Activated CD8-positive, alpha-beta memory T cell treated with anti-CD3 and anti-CD28 coated beads for 24 hours (primary cell): Measurements from ENCODE around the gene SLC30A5.
"Not testable (repeated sequence)": the region's sequence is repeated elsewhere in the genome, so short reads cannot be mapped to it uniquely, and the experiment has no call there.

Experiments
- DNase-seq: peaks from one replicate; pipeline ENCODE4 v3.0.0-alpha.2; 2020

SLC30A5 gene

GRCh38 chr5:69105996-69106906 lies 12.4 kb downstream of the SLC30A5 start:
- DNase-seq = no peak

- DNase-seq = not testable (repeated sequence)
Measured at GRCh38 chr5:69108367-69108766, 14.6 kb downstream of the SLC30A5 start.

GRCh38 chr5:69113851-69114250 lies 20.0 kb downstream of the SLC30A5 start:
- DNase-seq = no peak

GRCh38 chr5:69115526-69115925 lies 21.7 kb downstream of the SLC30A5 start:
- DNase-seq = no peak

DNA sequence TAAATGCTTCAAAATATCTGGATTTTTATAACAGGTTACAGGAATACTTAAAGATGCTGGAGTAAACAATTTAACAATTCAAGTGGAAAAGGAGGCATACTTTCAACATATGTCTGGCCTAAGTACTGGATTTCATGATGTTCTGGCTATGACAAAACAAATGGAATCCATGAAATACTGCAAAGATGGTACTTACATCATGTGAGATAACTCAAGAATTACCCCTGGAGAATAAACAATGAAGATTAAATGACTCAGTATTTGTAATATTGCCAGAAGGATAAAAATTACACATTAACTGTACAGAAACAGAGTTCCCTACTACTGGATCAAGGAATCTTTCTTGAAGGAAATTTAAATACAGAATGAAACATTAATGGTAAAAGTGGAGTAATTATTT lies 35.6 kb downstream of the SLC30A5 start:
- DNase-seq = no peak

DNA sequence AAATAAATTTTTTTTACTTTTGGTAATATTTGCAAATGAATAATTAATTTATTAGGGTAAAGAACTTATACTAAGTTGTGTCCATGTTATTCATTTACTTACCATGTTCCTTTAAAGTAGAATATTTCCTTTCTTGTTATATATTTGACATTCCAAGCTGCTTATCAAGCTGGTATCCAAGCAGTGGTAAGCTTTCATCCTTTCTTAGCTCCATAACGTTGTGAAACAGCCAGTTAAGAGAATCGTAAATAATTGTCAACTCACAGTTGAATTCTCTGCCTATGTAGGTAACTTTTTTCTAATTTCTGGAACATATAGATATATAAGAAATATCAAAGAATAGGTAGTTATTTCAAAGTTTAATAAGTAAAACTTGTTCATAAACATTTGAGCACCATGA lies 36.4 kb downstream of the SLC30A5 start:
- DNase-seq = no peak

- DNase-seq = no peak
Measured at GRCh38 chr5:69131304-69131703, 37.5 kb downstream of the SLC30A5 start.

GRCh38 chr5:69134126-69134525 lies 40.3 kb downstream of the SLC30A5 start:
- DNase-seq = no peak

DNA sequence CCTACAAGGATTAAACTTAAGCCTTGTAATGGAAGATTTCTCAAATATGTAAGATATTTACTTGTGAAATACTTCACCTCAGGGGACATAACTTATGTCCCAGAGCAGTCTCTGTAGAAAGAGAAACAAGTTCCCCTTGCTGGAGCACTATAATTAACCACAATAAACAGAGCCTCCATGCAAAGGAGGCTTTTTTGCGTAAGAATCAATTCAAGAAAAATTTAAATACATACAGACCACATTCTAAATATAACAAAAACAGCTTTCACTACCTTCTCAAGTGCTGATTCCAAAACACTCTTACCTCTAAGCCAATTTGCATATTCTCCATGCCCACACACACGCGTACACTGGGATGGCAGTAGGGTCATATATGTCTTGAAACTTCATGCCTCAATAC lies 42.5 kb downstream of the SLC30A5 start:
- no peak for DNase-seq

GRCh38 chr5:69137208-69137607 lies 43.4 kb downstream of the SLC30A5 start:
- not testable (repeated sequence) for DNase-seq

DNA sequence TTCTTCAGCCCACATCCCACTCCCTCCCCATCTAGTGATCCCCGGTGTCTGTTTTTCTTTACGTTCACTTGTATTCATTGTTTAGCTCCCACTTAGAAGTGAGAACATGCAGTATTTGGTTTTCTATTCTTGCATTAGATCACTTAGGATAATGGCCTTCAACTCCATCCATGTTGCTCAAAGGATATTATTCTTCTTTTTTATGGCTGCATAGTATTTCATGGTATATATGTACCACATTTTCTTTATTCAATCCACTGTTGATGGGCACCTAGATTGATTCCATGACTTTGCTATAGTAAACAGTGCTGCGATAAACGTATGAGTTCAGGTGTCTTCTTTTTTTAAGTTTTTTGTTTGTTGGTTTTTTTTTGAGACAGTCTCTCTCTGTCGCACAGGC lies 44.0 kb downstream of the SLC30A5 start:
- no peak for DNase-seq

DNA sequence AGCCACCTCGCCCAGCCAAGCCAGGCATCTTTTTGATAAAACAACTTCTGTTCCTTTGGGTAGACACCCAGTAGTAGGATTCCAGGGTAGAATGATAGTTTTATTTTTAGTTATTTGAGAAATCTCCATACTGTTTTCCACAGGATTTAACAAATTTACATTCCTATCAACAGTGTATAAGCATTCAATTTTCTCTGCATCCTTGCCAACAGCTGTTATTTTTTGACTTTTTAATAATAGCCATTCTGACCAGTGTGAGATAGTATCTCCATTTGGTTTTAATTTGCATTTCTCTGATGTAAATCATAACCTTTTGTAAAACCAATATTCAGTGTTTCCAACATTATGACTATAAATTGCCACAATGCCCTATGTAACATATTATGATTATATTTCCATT lies 45.0 kb downstream of the SLC30A5 start:
- no peak for DNase-seq

DNA sequence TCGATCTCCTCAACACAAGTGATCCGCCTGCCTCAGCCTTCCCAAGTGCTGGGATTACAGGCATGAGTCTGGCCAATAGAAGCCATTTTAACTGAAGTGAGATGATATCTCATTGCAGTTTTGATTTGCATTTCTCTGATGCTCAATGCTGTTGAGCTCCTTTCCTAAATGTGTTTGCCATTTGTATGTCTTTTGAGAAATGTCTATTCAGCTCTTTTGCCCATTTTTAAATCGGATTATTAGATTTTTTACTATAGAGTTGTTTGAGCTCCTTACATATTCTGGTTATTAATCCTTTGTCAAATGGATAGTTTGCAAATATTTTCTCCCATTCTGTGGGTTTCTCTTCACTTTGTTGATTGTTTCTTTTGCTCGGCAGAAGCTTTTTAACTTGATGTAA lies 46.4 kb downstream of the SLC30A5 start:
- DNase-seq = not testable (repeated sequence)

DNA sequence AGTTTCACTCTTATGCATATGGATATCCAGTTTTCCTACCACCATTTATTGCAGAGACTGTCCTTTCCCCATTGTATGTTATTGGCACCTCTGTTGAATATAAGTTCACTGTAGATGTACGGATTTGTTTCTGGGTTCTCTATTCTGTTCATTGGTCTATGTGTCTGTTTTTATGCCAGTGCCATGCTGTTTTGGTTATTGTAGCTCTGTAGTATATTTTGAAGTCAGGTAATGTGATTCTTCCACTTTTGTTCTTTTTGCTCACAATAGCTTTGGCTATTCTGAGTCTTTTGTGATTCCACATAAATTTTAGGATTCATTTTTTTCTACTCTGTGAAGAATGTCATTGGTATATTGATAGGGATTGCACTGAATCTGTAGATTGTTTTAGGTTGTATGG lies 47.0 kb downstream of the SLC30A5 start:
- no peak for DNase-seq

GRCh38 chr5:69148576-69148975 lies 54.8 kb downstream of the SLC30A5 start:
- DNase-seq = not testable (repeated sequence)

DNA sequence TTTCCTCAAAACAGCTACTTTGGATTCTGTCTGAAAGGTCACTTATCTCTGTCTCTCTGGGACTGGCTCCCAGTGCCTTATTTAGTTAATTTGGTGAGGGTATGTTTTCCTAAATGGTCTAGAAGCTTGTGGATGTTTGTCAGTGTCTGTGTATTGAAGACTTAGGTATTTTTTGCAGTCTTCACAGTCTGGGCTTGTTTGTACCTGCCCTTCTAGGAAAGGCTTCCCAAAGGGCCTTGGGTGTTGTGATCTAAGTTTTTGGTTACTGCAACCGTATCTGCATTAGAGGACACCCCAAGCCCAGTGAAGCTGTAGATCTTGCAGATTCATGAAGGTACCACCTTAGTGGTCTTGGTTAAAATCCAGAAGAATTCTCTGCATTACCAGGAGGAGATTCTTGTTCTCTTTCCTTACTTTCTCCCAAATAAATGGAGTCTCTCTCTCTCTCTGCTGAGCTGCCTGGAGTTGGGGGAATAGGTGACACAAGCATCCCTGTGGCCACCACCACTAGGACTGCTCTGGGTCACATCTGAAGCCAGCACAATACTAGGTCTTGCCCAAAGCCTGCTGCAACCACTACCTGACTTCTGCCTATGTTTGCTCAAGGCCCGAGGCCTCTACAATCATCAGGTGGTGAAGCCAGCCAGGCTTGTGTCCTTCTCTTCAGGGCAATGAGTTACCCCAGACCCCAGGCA lies 55.3 kb downstream of the SLC30A5 start:
- DNase-seq = no peak

GRCh38 chr5:69149676-69150010 lies 55.8 kb downstream of the SLC30A5 start:
- no peak for DNase-seq

GRCh38 chr5:69152731-69153130 lies 58.9 kb downstream of the SLC30A5 start:
- DNase-seq = no peak

- no peak for DNase-seq
Measured at GRCh38 chr5:69156456-69156855, 62.6 kb downstream of the SLC30A5 start.

DNA sequence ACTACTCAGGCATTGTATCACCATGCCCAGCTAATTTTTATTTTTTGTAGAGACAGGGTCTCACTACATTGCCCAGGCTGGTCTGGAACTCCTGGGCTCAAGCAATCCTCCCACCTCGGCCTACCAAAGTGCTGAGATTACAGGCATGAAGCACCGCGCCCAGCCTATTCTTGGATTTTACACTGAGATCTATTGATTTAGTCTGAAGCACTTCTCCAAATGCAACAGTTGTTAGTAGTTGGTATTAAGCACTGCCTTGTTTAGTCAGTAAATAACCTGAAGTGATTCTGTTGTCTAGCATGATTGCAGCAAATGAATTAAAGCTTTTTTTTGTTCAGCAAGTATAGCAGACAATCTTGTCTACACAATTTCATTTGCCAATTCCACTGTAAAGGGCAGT lies 64.2 kb downstream of the SLC30A5 start:
- DNase-seq = no peak

DNA sequence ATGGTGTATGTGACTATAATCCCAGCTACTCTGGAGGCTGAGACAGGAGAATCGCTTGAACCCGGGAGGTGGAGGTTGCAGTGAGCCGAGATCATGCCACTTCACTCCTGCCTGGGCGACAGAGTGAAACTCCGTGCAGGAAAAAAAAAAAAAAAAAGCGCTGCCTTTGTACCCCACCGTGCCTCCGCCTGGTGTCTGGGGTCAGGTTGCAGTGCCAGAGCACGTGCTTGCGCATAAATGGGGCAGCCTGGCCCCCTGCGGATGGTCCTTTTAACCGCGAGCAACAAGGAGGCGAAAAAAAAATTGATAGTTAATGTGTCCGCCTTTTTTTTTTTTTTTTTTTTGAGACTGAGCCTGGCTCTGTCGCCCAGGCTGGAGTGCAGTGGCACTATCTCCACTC lies 66.8 kb downstream of the SLC30A5 start:
- DNase-seq = no peak

DNA sequence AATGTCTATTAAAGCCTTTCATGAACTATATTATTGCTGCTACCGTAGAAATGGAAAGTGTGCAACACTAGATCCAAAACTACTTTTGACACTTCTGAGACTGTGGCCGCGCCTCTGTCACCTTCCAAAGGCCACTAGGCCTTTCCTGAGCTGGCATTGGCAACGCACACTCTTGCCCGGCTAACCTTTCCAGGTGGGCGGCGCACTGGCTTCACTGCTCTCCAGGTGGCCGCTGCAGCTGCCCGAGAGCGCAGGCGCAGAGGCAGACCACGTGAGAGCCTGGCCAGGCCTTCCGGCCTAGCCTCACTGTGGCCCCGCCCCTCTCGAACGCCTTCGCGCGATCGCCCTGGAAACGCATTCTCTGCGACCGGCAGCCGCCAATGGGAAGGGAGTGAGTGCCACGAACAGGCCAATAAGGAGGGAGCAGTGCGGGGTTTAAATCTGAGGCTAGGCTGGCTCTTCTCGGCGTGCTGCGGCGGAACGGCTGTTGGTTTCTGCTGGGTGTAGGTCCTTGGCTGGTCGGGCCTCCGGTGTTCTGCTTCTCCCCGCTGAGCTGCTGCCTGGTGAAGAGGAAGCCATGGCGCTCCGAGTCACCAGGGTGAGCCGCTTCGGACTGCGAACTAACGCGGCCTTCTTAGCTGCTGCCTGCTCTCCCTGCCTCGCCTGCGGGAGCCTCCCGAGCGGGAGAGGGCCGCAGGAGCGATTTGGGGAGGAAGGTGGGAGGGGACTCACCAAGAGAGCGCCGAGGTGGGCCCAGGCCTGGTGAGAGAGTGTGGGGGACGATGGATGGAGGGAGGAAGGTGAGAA lies 73.1 kb downstream of the SLC30A5 start, which contains the start of gene CCNB1:
Gene CCNB1, plus strand, starts transcription at position 465 of the 807 bp plus-strand sequence. Its CDS starts 113 bp downstream, at position 578.
- DNase-seq = peak; percentile 98

DNA sequence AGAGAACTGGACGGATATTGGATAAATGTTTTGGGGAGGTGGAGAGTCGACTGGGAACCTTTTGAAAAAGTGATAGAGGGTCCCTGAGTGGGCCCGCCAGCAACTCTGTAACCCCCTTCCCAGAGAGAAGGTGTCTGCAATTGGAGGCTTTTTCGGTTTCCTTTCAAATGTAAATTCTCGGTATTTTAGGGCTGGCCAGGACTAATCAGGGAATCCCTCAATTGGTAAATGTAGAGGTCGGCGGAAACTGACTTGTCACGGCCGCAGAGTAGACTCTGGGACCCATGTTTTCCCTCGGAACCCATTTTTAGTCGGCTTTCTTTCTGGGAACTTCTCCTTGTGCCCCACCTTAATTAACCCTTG lies 73.7 kb downstream of the SLC30A5 start:
- DNase-seq = no peak
